Liver (tissue), 9 donors: ENCODE results near the gene BLM. TPM values are rescaled to one million over a fixed set of nuclear protein-coding genes. Genes with fewer than 3 reads are reported as not detected.

Source experiments
- DNase-seq: peaks from one replicate; pipeline ENCODE4 v3.0.0-alpha.2; 2017; ENCODE audit warnings: low spot score
- H3K27ac ChIP-seq, 2 donors: one replicate each; pipeline ENCODE4 v1.7.0; 2013; ENCODE audit warnings: inconsistent platforms in 2 of 2, low read length in 2 of 2, control low read depth in 1 of 2, low read depth in 1 of 2, mild to moderate bottlenecking in 1 of 2
- H3K27me3 ChIP-seq, 4 donors: one replicate each; pipeline versions ENCODE4 v1.6.1 to v1.7.0; 2013; ENCODE audit warnings: low read length in 3 of 4, inconsistent platforms in 1 of 4, mild to moderate bottlenecking in 1 of 4, moderate library complexity in 1 of 4; ENCODE audit not compliant: control insufficient read depth in 4 of 4, insufficient read depth in 4 of 4
- H3K36me3 ChIP-seq, 4 donors: one replicate each; pipeline versions ENCODE4 v1.6.1 to v1.7.0; 2013; ENCODE audit warnings: low read length in 3 of 4, mild to moderate bottlenecking in 3 of 4, low read depth in 1 of 4, moderate library complexity in 1 of 4; ENCODE audit not compliant: control insufficient read depth in 4 of 4, insufficient read depth in 3 of 4
- H3K4me1 ChIP-seq, 4 donors: one replicate each; pipeline versions ENCODE4 v1.6.1 to v1.7.0; 2013; ENCODE audit warnings: low read length in 3 of 4, mild to moderate bottlenecking in 3 of 4, moderate library complexity in 1 of 4; ENCODE audit not compliant: control insufficient read depth in 4 of 4, insufficient read depth in 4 of 4
- H3K4me3 ChIP-seq, 3 donors: one replicate each; pipeline versions ENCODE4 v1.6.1 to v1.7.0; 2013; ENCODE audit warnings: low read length in 3 of 3, control low read depth in 1 of 3, low read depth in 1 of 3, mild to moderate bottlenecking in 1 of 3
- H3K9ac ChIP-seq, 2 donors: one replicate each; pipeline ENCODE4 v1.7.0; 2013; ENCODE audit warnings: low read length in 2 of 2, mild to moderate bottlenecking in 2 of 2, moderate library complexity in 2 of 2, control low read depth in 1 of 2, low read depth in 1 of 2
- H3K9me3 ChIP-seq, 4 donors: one replicate each; pipeline versions ENCODE4 v1.6.1 to v1.7.0; 2013; ENCODE audit warnings: low read length in 3 of 4; ENCODE audit not compliant: control insufficient read depth in 4 of 4
- FOXA1 ChIP-seq: IDR thresholded peaks from 2 replicates; pipeline ENCODE4 v1.6.1; 2016; ENCODE audit warnings: antibody characterized with exemption
- FOXA2 ChIP-seq: IDR thresholded peaks from 2 replicates; pipeline ENCODE4 v1.6.1; 2016; ENCODE audit warnings: antibody characterized with exemption
- GABPA ChIP-seq, 2 donors: IDR thresholded peaks in 1 of 2; conservative IDR thresholded peaks in 1 of 2; 2 replicates each; pipeline ENCODE4 v1.6.1; 2016; ENCODE audit warnings: antibody characterized with exemption in 2 of 2, mild to moderate bottlenecking in 1 of 2, moderate library complexity in 1 of 2
- HNF4A ChIP-seq, 2 donors: conservative IDR thresholded peaks; 2 replicates each; pipeline ENCODE4 v1.6.1; 2016; ENCODE audit warnings: antibody characterized with exemption in 2 of 2, mild to moderate bottlenecking in 2 of 2
- HNF4G ChIP-seq: IDR thresholded peaks from 2 replicates; pipeline ENCODE4 v1.6.1; 2016; ENCODE audit warnings: antibody characterized with exemption
- JUND ChIP-seq, 2 donors: IDR thresholded peaks; 2 replicates each; pipeline ENCODE4 v1.6.1; 2016; ENCODE audit warnings: antibody characterized with exemption in 2 of 2
- NR2F2 ChIP-seq: IDR thresholded peaks from 2 replicates; pipeline ENCODE4 v1.6.1; 2016; ENCODE audit warnings: antibody characterized with exemption
- RAD21 ChIP-seq, 2 donors: IDR thresholded peaks; 2 replicates each; pipeline ENCODE4 v1.6.1; 2016; ENCODE audit warnings: antibody characterized with exemption in 2 of 2, mild to moderate bottlenecking in 2 of 2
- RXRA ChIP-seq, 2 donors: IDR thresholded peaks; 2 replicates each; pipeline ENCODE4 v1.6.1; 2017 to 2018; ENCODE audit warnings: antibody characterized with exemption in 2 of 2, mild to moderate bottlenecking in 1 of 2
- SP1 ChIP-seq: IDR thresholded peaks from 2 replicates; pipeline ENCODE4 v1.6.1; 2018; ENCODE audit warnings: antibody characterized with exemption, mild to moderate bottlenecking
- TAF1 ChIP-seq: conservative IDR thresholded peaks from 2 replicates; pipeline ENCODE4 v1.6.1; 2016; ENCODE audit warnings: antibody characterized with exemption, mild to moderate bottlenecking
- YY1 ChIP-seq: IDR thresholded peaks from 2 replicates; pipeline ENCODE4 v1.6.1; 2016; ENCODE audit warnings: antibody characterized with exemption, mild to moderate bottlenecking
- WGBS: extraction: QIAGEN DNeasy Blood & Tissue Kit; methylation state at CpG from one replicate; pipeline ENCODE4 v1.1.7; 2013; 5-methylcytosine and 5-hydroxymethylcytosine counted together
- polyA plus RNA-seq, 2 donors: library from polyadenylated mRNA; stranded (reverse) in 1 of 2; unstranded in 1 of 2; fragments of 200-250 nt in 1 of 2; fragments of >200 nt in 1 of 2; fragmentation: Nextera tagmentation in 1 of 2; extraction: Ambion mirVana in 1 of 2; gene quantifications; one replicate each; pipeline versions ENCODE4 v1.2.1 to v1.2.3, GENCODE V29; 2013 to 2015
- total RNA-seq, 2 donors: library from RNA; depleted of rRNA; stranded (reverse); fragments of >200 nt; gene quantifications; one replicate each; pipeline ENCODE4 v1.2.3, GENCODE V29; 2014
- TF ChIP-seq, protein P1 (sequence below): fragments of 150-350 bp; IDR thresholded peaks from 2 replicates; pipeline ENCODE4 v1.5.1; 2017; ENCODE audit warnings: improper control_type of control experiment, low read depth, low read length; ENCODE audit not compliant: missing input control
- TF ChIP-seq, protein P2 (sequence below): IDR thresholded peaks from 2 replicates; pipeline ENCODE4 v1.6.1; 2016; ENCODE audit warnings: antibody characterized with exemption
- TF ChIP-seq, protein P3 (sequence below): IDR thresholded peaks from 2 replicates; pipeline ENCODE4 v1.6.1; 2016; ENCODE audit warnings: antibody characterized with exemption
- TF ChIP-seq, protein P4 (sequence below): IDR thresholded peaks from 2 replicates; pipeline ENCODE4 v1.6.1; 2016; ENCODE audit warnings: antibody characterized with exemption, mild to moderate bottlenecking
- TF ChIP-seq, protein P5 (sequence below): IDR thresholded peaks from 2 replicates; pipeline ENCODE4 v1.6.1; 2016; ENCODE audit warnings: antibody characterized with exemption
- donor health status: healthy.
- donor health status: healthy.
- donor health status: healthy.
- donor health status: healthy.
- donor health status: healthy.

The BLM gene
- total and polyA plus RNA-seq, 4 donors: 0.33 to 15.1 (median 0.41) TPM

DNA sequence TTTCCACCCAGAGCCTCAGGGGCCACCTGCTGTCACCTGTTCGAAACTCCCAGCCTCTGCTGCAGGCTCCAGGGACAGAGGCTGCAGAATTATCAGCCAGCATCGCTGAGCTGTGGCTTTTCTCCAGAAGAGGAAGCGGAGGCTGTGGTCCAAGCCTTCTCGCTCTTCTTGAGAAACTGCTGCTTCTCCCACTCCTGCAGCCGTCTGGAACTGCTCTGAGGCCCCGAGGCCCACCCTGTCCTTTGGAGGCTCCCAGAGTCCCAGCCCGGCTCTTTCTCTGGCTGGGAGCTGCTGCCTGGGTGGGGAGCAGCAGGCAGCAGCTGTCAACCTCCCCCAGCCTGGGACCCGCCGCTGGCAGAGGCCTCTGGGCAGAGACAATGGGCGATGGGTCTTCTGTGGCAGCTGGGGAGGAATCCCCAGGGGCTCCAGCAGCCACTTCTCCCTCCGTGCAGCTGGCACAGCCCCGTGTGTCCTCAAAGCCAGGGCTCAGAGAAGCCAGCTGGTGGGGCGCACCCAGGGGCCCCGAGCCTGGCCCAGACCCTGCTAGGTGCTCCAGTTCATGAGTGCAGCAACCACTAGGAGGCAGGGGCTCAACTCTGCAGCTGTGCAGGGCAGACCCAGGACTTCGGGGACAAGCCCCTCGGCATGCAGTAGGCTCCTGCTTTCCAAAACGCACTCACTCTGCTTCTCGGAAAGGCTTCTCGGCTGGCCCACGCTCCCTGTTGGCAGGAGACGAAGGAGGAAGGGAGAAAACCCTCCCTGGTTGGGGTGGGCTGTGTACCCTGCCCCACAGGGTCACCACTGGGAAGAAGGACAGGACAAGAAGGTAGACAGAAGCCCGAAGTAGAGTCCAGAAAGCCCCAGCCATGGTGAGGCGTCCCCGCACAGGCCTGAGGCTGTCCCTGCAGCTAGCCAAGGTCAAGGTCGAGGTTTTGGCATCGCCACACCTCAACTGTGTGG lies 101.4 kb downstream of the BLM start:
- WGBS: 83% methylated on average over 26 of the region's 26 CpGs
- no peak overlapping the region for H3K9ac ChIP-seq
- no peak for DNase-seq
- no peaks in the 10 kb centered on the region for H3K9me3 ChIP-seq
- no peak overlapping the region for H3K4me3 ChIP-seq
- TF ChIP-seq TAF1 (no peak), YY1 (no peak), RXRA (IDR thresholded peaks at IDR 0.05) (no peak), HNF4G (no peak), JUND (IDR thresholded peaks at IDR 0.05) (no peak), SP1 (no peak), FOXA1 (no peak), FOXA2 (no peak), RAD21 (IDR thresholded peaks at IDR 0.05) (no peak), NR2F2 (no peak), GABPA (IDR thresholded peaks at IDR 0.05 in 1 of 2, conservative IDR thresholded peaks at IDR 0.05 in 1 of 2) (no peak), HNF4A (conservative IDR thresholded peaks at IDR 0.05) (no peak)
- TF ChIP-seq, protein P1, sequence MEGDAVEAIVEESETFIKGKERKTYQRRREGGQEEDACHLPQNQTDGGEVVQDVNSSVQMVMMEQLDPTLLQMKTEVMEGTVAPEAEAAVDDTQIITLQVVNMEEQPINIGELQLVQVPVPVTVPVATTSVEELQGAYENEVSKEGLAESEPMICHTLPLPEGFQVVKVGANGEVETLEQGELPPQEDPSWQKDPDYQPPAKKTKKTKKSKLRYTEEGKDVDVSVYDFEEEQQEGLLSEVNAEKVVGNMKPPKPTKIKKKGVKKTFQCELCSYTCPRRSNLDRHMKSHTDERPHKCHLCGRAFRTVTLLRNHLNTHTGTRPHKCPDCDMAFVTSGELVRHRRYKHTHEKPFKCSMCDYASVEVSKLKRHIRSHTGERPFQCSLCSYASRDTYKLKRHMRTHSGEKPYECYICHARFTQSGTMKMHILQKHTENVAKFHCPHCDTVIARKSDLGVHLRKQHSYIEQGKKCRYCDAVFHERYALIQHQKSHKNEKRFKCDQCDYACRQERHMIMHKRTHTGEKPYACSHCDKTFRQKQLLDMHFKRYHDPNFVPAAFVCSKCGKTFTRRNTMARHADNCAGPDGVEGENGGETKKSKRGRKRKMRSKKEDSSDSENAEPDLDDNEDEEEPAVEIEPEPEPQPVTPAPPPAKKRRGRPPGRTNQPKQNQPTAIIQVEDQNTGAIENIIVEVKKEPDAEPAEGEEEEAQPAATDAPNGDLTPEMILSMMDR: no peak
- TF ChIP-seq, protein P2, sequence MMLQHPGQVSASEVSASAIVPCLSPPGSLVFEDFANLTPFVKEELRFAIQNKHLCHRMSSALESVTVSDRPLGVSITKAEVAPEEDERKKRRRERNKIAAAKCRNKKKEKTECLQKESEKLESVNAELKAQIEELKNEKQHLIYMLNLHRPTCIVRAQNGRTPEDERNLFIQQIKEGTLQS: no peak
- TF ChIP-seq, protein P3, sequence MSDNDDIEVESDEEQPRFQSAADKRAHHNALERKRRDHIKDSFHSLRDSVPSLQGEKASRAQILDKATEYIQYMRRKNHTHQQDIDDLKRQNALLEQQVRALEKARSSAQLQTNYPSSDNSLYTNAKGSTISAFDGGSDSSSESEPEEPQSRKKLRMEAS: no peak
- TF ChIP-seq, protein P4, sequence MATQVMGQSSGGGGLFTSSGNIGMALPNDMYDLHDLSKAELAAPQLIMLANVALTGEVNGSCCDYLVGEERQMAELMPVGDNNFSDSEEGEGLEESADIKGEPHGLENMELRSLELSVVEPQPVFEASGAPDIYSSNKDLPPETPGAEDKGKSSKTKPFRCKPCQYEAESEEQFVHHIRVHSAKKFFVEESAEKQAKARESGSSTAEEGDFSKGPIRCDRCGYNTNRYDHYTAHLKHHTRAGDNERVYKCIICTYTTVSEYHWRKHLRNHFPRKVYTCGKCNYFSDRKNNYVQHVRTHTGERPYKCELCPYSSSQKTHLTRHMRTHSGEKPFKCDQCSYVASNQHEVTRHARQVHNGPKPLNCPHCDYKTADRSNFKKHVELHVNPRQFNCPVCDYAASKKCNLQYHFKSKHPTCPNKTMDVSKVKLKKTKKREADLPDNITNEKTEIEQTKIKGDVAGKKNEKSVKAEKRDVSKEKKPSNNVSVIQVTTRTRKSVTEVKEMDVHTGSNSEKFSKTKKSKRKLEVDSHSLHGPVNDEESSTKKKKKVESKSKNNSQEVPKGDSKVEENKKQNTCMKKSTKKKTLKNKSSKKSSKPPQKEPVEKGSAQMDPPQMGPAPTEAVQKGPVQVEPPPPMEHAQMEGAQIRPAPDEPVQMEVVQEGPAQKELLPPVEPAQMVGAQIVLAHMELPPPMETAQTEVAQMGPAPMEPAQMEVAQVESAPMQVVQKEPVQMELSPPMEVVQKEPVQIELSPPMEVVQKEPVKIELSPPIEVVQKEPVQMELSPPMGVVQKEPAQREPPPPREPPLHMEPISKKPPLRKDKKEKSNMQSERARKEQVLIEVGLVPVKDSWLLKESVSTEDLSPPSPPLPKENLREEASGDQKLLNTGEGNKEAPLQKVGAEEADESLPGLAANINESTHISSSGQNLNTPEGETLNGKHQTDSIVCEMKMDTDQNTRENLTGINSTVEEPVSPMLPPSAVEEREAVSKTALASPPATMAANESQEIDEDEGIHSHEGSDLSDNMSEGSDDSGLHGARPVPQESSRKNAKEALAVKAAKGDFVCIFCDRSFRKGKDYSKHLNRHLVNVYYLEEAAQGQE: no peak
- TF ChIP-seq, protein P5, sequence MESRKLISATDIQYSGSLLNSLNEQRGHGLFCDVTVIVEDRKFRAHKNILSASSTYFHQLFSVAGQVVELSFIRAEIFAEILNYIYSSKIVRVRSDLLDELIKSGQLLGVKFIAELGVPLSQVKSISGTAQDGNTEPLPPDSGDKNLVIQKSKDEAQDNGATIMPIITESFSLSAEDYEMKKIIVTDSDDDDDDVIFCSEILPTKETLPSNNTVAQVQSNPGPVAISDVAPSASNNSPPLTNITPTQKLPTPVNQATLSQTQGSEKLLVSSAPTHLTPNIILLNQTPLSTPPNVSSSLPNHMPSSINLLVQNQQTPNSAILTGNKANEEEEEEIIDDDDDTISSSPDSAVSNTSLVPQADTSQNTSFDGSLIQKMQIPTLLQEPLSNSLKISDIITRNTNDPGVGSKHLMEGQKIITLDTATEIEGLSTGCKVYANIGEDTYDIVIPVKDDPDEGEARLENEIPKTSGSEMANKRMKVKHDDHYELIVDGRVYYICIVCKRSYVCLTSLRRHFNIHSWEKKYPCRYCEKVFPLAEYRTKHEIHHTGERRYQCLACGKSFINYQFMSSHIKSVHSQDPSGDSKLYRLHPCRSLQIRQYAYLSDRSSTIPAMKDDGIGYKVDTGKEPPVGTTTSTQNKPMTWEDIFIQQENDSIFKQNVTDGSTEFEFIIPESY: no peak
- no peaks in the 10 kb centered on the region for H3K36me3 ChIP-seq
- H3K4me1 ChIP-seq: no peaks in the 10 kb centered on the region
- H3K27me3 ChIP-seq: no peaks in the 10 kb centered on the region
- no peak overlapping the region for H3K27ac ChIP-seq
